ENCODE data around the gene SLC5A5. TPM values are rescaled to one million over a fixed set of nuclear protein-coding genes. Genes with fewer than 3 reads are reported as not detected.

SLC5A5 gene
- total RNA-seq, 4 donors from 2014 or later: not detected

DNA sequence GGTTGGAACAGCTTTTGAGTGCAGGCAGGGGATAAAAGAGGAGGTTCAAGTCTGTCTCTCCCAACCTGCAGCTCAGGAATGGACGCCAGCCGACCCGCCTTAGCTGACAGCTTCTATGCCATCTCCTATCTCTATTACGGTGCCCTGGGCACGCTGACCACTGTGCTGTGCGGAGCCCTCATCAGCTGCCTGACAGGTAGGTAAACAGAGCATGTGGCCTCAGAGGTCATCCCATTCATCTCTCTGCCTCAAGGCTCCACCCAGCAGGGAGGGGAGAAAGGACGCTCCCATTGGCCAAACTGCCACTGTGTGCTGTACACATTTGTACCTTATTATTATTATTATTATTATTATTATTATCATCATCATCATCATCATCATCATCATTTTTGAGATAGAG is 16.5 kb downstream of the SLC5A5 start:
- H3K27me3 ChIP-seq: peaks cover 40% of the 10 kb centered on the region
- no peak for DNase-seq (ENCODE audit: low spot score in 2 of 2)
- TF ChIP-seq POLR2A (IDR thresholded peaks at IDR 0.05) (no peak), POLR2AphosphoS5 (IDR thresholded peaks at IDR 0.05) (no peak), EP300 (IDR thresholded peaks at IDR 0.05) (no peak)
- TF ChIP-seq, protein P1, sequence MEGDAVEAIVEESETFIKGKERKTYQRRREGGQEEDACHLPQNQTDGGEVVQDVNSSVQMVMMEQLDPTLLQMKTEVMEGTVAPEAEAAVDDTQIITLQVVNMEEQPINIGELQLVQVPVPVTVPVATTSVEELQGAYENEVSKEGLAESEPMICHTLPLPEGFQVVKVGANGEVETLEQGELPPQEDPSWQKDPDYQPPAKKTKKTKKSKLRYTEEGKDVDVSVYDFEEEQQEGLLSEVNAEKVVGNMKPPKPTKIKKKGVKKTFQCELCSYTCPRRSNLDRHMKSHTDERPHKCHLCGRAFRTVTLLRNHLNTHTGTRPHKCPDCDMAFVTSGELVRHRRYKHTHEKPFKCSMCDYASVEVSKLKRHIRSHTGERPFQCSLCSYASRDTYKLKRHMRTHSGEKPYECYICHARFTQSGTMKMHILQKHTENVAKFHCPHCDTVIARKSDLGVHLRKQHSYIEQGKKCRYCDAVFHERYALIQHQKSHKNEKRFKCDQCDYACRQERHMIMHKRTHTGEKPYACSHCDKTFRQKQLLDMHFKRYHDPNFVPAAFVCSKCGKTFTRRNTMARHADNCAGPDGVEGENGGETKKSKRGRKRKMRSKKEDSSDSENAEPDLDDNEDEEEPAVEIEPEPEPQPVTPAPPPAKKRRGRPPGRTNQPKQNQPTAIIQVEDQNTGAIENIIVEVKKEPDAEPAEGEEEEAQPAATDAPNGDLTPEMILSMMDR (IDR thresholded peaks at IDR 0.05): no peak
- no peak overlapping the region for H3K4me3 ChIP-seq
- H3K9me3 ChIP-seq: no peaks in the 10 kb centered on the region
- WGBS: 94% methylated on average over 7 of the region's 7 CpGs
- H3K4me1 ChIP-seq: no peaks in the 10 kb centered on the region
- H3K27ac ChIP-seq: no peak overlapping the region
- no peaks in the 10 kb centered on the region for H3K36me3 ChIP-seq

DNA sequence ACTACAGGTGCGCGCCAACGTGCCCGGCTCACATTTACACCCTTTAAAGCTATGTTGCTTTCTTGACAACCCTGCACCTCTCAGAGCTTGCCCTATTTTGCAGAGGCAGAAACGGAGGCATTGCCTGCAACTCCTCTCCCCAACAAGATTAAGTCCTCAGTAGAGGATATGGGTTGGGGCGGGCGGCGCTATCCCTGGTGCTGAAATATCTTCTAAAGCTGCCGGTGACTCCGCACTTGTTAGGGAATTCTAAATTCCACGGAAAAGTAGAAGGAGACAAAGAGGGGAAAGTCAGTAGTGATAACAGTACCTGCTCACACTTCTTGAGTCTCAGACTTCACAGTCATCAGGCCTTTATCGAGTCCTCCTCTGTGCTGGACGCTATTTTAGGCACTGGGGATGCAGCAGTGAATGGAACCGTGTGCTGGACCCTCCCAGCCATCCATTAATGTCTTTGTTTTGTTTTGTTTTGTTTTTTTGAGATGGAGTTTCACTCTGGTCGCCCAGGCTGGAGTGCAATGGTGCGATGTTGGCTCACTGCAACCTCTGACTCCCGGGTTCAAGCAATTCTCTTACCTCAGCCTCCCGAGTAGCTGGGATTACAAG is 18.0 kb downstream of the SLC5A5 start:
- DNase-seq (ENCODE audit: low spot score in 2 of 2): no peak
- Histone ChIP-seq H3K27me3 (peaks cover 42% of the 10 kb centered on the region), H3K4me3 (no peak overlapping the region), H3K4me1 (no peaks in the 10 kb centered on the region), H3K27ac (no peak overlapping the region), H3K9me3 (no peaks in the 10 kb centered on the region), H3K36me3 (no peaks in the 10 kb centered on the region)
- 40% methylated on average over 18 of the region's 18 CpGs for WGBS
- no peak for TF ChIP-seq POLR2AphosphoS5 (IDR thresholded peaks at IDR 0.05)

DNA sequence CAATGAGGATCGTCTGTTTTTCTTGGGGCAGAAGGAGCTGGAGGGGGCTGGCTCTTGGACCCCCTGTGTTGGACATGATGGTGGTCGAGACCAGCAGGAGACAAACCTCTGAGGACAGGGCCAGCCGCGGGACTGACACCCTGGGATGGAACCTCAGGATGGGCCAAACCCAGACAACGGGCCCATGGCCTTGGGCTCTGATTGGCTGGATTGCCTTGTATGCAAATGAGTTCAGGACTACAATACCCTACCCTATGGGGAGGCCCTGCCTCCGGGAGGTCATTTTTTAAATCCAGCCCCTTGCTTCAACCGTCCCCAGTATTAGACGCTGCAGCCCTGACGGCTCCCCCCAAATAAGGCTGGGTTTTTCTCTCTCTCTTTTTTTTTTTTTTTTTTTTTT is 22.0 kb downstream of the SLC5A5 start:
- Histone ChIP-seq H3K36me3 (no peaks in the 10 kb centered on the region), H3K27ac (no peak overlapping the region), H3K27me3 (peaks cover 72% of the 10 kb centered on the region), H3K4me3 (no peak overlapping the region), H3K9me3 (no peaks in the 10 kb centered on the region), H3K4me1 (no peaks in the 10 kb centered on the region)
- TF ChIP-seq POLR2A (IDR thresholded peaks at IDR 0.05) (no peak), EP300 (IDR thresholded peaks at IDR 0.05) (no peak), POLR2AphosphoS5 (IDR thresholded peaks at IDR 0.05) (no peak)
- TF ChIP-seq, protein P1 (IDR thresholded peaks at IDR 0.05): no peak
- DNase-seq (ENCODE audit: low spot score in 2 of 2): no peak
- WGBS: 87% methylated on average over 6 of the region's 9 CpGs

GRCh38 chr19:17902701-17903100 is 31.0 kb downstream of the SLC5A5 start:
- H3K9me3 ChIP-seq: no peaks in the 10 kb centered on the region
- H3K27me3 ChIP-seq: peaks cover 19% of the 10 kb centered on the region
- 46% methylated on average over 6 of the region's 6 CpGs for WGBS
- no peaks in the 10 kb centered on the region for H3K4me1 ChIP-seq
- H3K27ac ChIP-seq: no peak overlapping the region
- DNase-seq (ENCODE audit: low spot score in 2 of 2): no peak
- no peaks in the 10 kb centered on the region for H3K36me3 ChIP-seq
- no peak for TF ChIP-seq POLR2A (IDR thresholded peaks at IDR 0.05)
- TF ChIP-seq, protein P1 (IDR thresholded peaks at IDR 0.05): no peak
- no peak for TF ChIP-seq EP300 (IDR thresholded peaks at IDR 0.05)
- no peak for TF ChIP-seq POLR2AphosphoS5 (IDR thresholded peaks at IDR 0.05)
- no peak overlapping the region for H3K4me3 ChIP-seq

DNA sequence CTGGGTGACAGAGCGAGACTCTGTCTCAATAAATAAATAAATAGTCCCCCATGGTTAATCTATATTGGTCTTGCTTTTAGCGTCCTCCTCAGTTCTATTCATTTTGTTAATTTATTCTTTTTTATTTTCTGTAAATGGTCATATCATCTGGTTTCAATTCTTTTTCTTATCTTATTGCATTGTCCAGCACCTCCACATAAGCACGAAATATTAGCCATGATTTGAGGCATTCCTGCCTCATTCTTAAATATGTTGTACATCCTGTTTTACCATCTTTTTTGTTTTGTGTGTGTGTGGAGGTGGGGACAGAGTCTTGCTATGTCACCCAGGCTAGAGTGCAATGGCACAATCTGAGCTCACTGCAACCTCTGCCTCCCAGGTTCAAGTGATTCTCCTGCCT is 36.5 kb downstream of the SLC5A5 start:
- H3K27me3 ChIP-seq: no peaks in the 10 kb centered on the region
- no peaks in the 10 kb centered on the region for H3K36me3 ChIP-seq
- 90% methylated on average over 3 of the region's 3 CpGs for whole genome bisulfite sequencing
- H3K9me3 ChIP-seq: no peaks in the 10 kb centered on the region
- no peak overlapping the region for H3K27ac ChIP-seq
- no peaks in the 10 kb centered on the region for H3K4me1 ChIP-seq
- TF ChIP-seq EP300 (IDR thresholded peaks at IDR 0.05) (no peak), POLR2AphosphoS5 (IDR thresholded peaks at IDR 0.05) (no peak), POLR2A (IDR thresholded peaks at IDR 0.05) (no peak)
- TF ChIP-seq, protein P1 (IDR thresholded peaks at IDR 0.05): no peak
- DNase-seq (ENCODE audit: low spot score in 2 of 2): no peak
- no peak overlapping the region for H3K4me3 ChIP-seq

Measured in suprapubic skin (tissue), 4 donors.